Fibroblast of lung (primary cell): ENCODE measurements around the gene HSF4. TPM values are rescaled to one million over a fixed set of nuclear protein-coding genes. Genes with fewer than 3 reads are reported as not detected.

Experiments
- DNase-seq, 2 donors: peaks; one replicate each; pipeline versions ENCODE4 v3.0.0 to v3.0.0-alpha.2; 2010; ENCODE audit warnings: low read depth in 2 of 2
- H2AFZ ChIP-seq: 2 replicates; pipeline ENCODE4 v1.5.1; 2012; ENCODE audit warnings: low read length, control low read depth, inconsistent platforms
- H3K27ac ChIP-seq: 2 replicates; pipeline ENCODE4 v1.5.1; 2011; ENCODE audit warnings: low read length, control low read depth; ENCODE audit not compliant: insufficient read depth
- H3K27me3 ChIP-seq: 2 replicates; pipeline ENCODE4 v1.5.1; 2011; ENCODE audit warnings: mild to moderate bottlenecking, low read length; ENCODE audit not compliant: control insufficient read depth, insufficient read depth
- H3K36me3 ChIP-seq: 2 replicates; pipeline ENCODE4 v1.5.1; 2011; ENCODE audit warnings: low read length; ENCODE audit not compliant: control insufficient read depth, insufficient read depth
- H3K4me1 ChIP-seq: 2 replicates; pipeline ENCODE4 v1.5.1; 2011; ENCODE audit warnings: low read length; ENCODE audit not compliant: control insufficient read depth, insufficient read depth; ENCODE audit errors: extremely low read depth
- H3K4me2 ChIP-seq: 2 replicates; pipeline ENCODE4 v1.5.1; 2011; ENCODE audit warnings: low read length, control low read depth; ENCODE audit not compliant: insufficient read depth; ENCODE audit errors: extremely low read depth
- H3K4me3 ChIP-seq, 4 experiments: fragments of 200-600 bp in 1 of 4; sonication (generic) in 1 of 4; replicated peaks in 1 of 4; 2 replicates each; pipeline ENCODE4 v1.5.1; 2011 to 2016; ENCODE audit warnings: low read length in 4 of 4, low read depth in 3 of 4, mild to moderate bottlenecking in 3 of 4, control low read depth in 2 of 4, inconsistent platforms in 1 of 4, mixed read lengths in 1 of 4; ENCODE audit not compliant: insufficient read depth in 1 of 4; ENCODE audit errors: control extremely low read depth in 1 of 4
- H3K79me2 ChIP-seq: 2 replicates; pipeline ENCODE4 v1.5.1; 2012; ENCODE audit warnings: mild to moderate bottlenecking, low read length, inconsistent platforms; ENCODE audit not compliant: control insufficient read depth, insufficient read depth
- H3K9ac ChIP-seq: 2 replicates; pipeline ENCODE4 v1.5.1; 2011; ENCODE audit warnings: mild to moderate bottlenecking, low read length, control low read depth; ENCODE audit not compliant: insufficient read depth
- H3K9me3 ChIP-seq: 2 replicates; pipeline ENCODE4 v1.5.1; 2012; ENCODE audit warnings: low read depth, low read length; ENCODE audit not compliant: control insufficient read depth, insufficient read depth
- H4K20me1 ChIP-seq: 2 replicates; pipeline ENCODE4 v1.5.1; 2011; ENCODE audit warnings: low read length; ENCODE audit not compliant: control insufficient read depth, insufficient read depth; ENCODE audit errors: extremely low read depth
- CTCF ChIP-seq, 2 donors: IDR thresholded peaks in 1 of 2; conservative IDR thresholded peaks in 1 of 2; 1 replicate in 1 of 2; 2 replicates in 1 of 2; pipeline ENCODE4 v1.5.1; 2011 to 2012; ENCODE audit warnings: low read length in 2 of 2, control low read depth in 1 of 2, inconsistent platforms in 1 of 2, low read depth in 1 of 2, mild to moderate bottlenecking in 1 of 2
- EZH2 ChIP-seq: IDR thresholded peaks from 2 replicates; pipeline ENCODE4 v1.5.1; 2012; ENCODE audit warnings: low read length, control low read depth, mild to moderate bottlenecking; ENCODE audit errors: missing control alignments
- polyA plus RNA-seq, 2 donors: library from polyadenylated mRNA; depleted of rRNA in 1 of 2; stranded (reverse) in 1 of 2; unstranded in 1 of 2; fragments of >200 nt; gene quantifications; 2 replicates each; pipeline ENCODE4 v1.2.1, GENCODE V29; 2011 to 2012; ENCODE audit warnings: missing spikeins in 1 of 2
- total RNA-seq: library from RNA; depleted of rRNA; stranded (reverse); fragments of >200 nt; gene quantifications from 2 replicates; pipeline ENCODE4 v1.2.1, GENCODE V29; 2014

The HSF4 gene
- total and polyA plus RNA-seq, 2 donors (not counting 1 experiment from before 2014, with no cell fraction given), result 6.4 to 25.8 TPM

GRCh38 chr16:67154578-67155294 is 9.8 kb upstream of the HSF4 start:
- Histone ChIP-seq H3K27ac (no peak overlapping the region), H3K9me3 (no peaks in the 10 kb centered on the region), H3K9ac (no peak overlapping the region), H4K20me1 (no peaks in the 10 kb centered on the region), H2AFZ (no peak overlapping the region), H3K79me2 (no peaks in the 10 kb centered on the region), H3K4me2 (peak overlapping the region; percentile 40), H3K36me3 (peaks cover 2% of the 10 kb centered on the region), H3K4me3 (peak overlapping the region in 1 of 4 experiments; percentile 35), H3K27me3 (no peaks in the 10 kb centered on the region), H3K4me1 (peaks cover 2% of the 10 kb centered on the region)
- TF ChIP-seq EZH2 (no peak), CTCF (conservative IDR thresholded peaks at IDR 0.05 in 1 of 2, IDR thresholded peaks at IDR 0.05 in 1 of 2; ENCODE audit: low read depth in 1 of 2, low read length in 2 of 2) (no peak)
- no peak for DNase-seq

- TF ChIP-seq CTCF (conservative IDR thresholded peaks at IDR 0.05 in 1 of 2, IDR thresholded peaks at IDR 0.05 in 1 of 2; ENCODE audit: low read depth in 1 of 2, low read length in 2 of 2), result peak; percentile 61 to 85
- no peak for TF ChIP-seq EZH2
- H3K4me1 ChIP-seq, result peaks cover 2% of the 10 kb centered on the region
- H2AFZ ChIP-seq, result no peak overlapping the region
- no peaks in the 10 kb centered on the region for H3K9me3 ChIP-seq
- no peak overlapping the region for H3K9ac ChIP-seq
- H3K36me3 ChIP-seq, result no peaks in the 10 kb centered on the region
- no peak overlapping the region for H3K27ac ChIP-seq
- no peaks in the 10 kb centered on the region for H3K79me2 ChIP-seq
- no peaks in the 10 kb centered on the region for H4K20me1 ChIP-seq
- H3K4me2 ChIP-seq, result peak overlapping the region; percentile 40
- peak overlapping the region in 1 of 4 experiments; percentile 35 for H3K4me3 ChIP-seq
- peak; percentile 61 to 72 for DNase-seq
- no peaks in the 10 kb centered on the region for H3K27me3 ChIP-seq
These were observed 9.0 kb upstream of the HSF4 start for GRCh38 chr16:67155295-67156142.

- DNase-seq, result no peak
- Histone ChIP-seq H3K36me3 (no peaks in the 10 kb centered on the region), H4K20me1 (no peaks in the 10 kb centered on the region), H3K9me3 (no peaks in the 10 kb centered on the region), H3K79me2 (no peaks in the 10 kb centered on the region), H3K27me3 (no peaks in the 10 kb centered on the region), H3K4me1 (no peaks in the 10 kb centered on the region), H2AFZ (no peak overlapping the region), H3K4me3 (no peak overlapping the region), H3K27ac (no peak overlapping the region), H3K4me2 (no peak overlapping the region), H3K9ac (no peak overlapping the region)
- no peak for TF ChIP-seq CTCF (conservative IDR thresholded peaks at IDR 0.05 in 1 of 2, IDR thresholded peaks at IDR 0.05 in 1 of 2; ENCODE audit: low read depth in 1 of 2, low read length in 2 of 2)
- no peak for TF ChIP-seq EZH2
These were observed 8.3 kb upstream of the HSF4 start for GRCh38 chr16:67156143-67156844.
